NCI-H187 (cell line): ENCODE measurements around the gene USP13.
"Not testable (repeated sequence)": the region's sequence is repeated elsewhere in the genome, so short reads cannot be mapped to it uniquely, and the experiment has no call there.

ENCODE experiments used
- DNase-seq, 2 experiments: peaks; one replicate each; lab custom pipeline; 2025; lab: John Stamatoyannopoulos, UW

Gene USP13

DNA sequence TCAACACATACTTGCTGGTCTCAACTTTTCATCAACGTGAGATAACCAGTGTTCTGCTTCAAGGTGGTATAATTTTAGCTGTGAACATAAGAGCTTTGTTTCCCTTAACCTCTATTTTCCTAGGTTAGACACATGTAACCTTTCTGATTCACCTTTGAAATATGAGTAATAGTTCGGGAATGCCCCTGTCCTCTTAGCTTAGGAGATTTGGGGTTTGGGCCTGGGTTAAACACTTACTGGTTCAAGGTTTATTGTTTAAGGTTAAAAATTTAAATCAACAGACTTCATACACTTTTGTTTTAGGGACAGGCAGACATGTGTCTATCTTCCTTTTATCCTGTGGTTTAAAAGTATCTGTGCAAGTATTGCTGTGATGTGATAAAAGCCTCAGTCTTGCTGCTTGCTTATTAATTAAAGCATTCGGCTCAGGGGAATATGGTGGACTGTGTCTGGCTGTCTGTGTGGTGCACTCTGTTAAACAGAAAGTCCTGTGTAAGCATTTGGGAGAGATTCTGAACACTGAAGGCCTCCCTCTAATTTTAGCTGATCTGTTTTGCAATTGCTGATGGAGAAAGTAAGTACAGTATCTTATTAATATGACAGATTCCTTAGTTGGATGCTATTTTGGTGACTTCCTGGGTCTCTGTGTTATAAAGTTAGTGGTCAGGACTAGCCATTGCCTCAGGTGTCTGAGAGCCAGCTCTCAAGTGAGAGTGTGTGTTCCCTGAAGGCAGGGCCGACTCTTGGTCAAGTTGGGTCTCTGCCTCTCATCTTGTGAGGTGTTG is 81.8 kb downstream of the USP13 start:
- no peak for DNase-seq

DNA sequence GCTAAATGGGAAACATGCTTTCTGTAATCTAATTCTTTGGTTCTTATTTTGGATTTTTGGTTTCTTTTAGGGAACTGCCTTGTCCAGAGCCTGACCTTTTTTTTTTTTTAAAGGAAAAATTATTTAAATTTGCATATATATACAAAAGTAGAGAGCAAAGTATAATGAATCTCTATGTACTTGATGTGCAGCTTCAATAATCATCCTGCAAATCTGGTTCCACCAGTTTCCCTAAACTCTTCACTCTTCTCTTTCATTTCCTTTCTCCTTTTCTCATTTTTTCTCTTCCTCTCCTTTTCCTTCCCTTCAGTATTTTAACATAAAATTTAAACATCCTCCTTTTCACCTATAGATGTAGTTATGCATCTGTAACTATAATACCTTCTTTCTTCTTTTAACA is 82.5 kb downstream of the USP13 start:
- DNase-seq: no peak

DNA sequence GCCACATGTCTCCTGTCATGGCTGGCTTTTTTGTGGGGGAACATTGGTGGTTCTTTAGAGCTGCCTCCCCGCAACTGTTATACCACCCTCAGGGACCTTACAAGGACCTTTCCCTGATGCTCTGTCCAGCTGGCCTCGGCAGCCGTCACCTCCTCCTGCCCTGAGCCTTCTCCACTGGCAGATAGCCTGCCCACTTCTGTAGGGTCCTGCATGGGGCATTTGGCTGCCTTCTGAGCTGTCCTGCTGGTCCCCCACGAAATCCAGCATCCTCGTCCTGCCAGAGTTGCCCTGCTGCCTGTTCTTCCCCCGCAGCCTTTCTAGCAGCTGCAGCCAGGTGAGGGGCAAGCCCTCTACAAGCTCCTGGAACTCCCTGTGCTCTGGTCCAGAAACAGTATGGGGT is 86.2 kb downstream of the USP13 start:
- no peak for DNase-seq

DNA sequence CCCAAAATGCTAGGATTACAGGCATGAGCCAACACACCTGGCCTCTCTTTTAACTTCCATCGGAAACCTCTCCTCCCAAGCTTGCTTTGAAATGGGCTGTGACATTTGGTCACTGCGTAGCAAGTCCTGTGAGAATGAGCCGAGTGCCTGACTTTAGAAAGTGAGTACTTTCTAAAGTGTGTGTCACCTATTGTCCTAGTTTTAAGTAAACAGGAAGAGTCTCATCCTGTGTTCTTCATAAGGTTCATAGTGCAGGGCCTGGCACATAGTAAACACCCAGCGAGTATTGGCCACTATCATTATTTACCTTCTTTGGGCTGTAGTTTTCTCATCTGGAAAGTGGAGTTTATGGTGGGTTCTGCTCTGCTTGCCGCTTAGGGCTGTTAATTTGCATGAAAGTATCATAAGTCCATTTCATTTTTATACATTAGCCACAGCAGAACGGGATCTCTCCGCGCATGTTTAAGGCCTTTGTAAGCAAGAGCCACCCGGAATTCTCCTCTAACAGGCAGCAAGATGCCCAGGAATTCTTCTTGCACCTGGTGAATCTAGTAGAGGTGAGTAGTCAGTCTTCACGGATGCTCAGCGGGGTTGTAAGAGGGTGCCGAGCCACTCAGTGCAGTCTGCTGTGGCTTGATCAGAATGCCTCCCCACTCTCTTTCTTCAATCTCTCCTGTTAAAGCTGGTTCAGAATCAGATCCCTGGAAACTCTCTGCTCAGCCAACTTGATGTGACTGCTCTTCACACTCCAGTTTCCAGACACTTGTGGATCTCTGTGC is 87.2 kb downstream of the USP13 start:
- no peak for DNase-seq

DNA sequence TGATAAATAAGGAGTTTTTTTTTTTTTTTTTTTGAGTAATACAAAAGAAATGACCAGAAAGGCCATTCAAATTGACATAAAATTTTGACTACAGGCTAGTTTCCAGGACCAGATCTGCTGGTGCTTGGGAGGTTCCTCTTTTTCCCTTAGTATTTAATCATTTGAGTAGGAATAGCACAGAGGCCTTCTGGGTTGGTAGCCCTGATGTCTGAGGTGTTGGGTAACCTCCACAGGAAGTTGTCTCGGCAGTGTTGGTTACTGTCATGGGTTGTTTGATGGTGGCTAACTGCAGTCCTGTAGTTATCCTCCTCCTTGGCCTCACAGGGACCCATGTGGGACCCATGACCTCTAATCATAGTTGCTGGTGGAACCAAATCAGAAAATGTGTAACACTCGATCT is 91.1 kb downstream of the USP13 start:
- DNase-seq: no peak

DNA sequence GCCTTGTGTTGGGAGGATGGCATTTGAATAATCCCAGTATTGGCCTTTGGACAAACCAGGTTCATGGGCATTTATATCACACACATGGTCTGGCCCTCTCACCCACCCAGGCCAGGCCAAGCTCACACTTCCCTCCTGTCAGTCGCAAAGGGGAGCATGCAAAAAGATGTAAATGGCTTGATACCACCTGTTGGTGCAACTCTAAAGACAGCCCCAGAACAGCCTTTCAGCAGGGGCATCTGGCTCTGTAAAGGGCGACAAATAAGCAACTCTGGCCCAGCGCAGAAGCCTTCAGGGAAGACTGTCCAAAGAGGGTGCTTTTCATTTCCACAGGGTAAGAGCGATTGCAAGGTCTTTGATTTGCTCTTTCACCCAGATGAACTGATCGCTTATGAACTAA is 91.8 kb downstream of the USP13 start:
- DNase-seq: no peak

DNA sequence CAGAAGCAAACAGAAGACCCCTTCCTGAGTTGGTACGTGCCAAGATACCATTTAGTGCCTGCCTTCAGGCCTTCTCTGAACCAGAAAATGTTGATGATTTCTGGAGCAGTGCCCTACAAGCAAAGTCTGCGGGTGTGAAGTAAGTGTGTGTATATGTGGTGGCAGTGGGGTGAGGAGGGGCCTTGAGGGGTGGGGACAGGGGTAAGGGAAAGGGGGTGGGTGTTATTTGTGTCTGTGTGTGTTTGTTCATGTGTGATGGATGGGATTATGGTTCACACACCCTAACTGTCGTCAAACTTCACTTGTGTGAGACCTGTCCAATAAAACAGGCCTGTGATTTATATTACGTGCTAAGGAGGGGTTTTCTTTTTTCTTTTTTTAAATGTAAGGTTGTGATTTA is 92.2 kb downstream of the USP13 start:
- no peak for DNase-seq

DNA sequence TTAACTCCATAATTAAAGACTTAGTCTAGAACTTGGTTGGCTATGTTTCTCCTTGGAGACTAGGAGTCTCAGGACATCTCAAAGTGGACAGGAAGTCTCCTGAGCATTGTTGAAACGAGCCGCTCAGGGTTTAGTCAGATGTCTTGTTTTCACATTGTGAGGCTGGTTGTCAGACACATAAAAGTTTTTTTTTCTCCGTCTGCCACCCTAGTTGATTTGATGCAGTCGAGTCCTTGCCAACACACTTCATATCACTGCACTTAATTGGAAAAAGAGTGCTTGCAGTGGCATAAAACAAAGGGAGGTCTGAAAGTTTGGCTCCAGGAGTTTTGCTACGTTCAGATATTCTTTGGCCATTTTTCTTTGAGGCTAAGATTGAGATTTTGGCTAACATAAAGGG is 92.9 kb downstream of the USP13 start:
- no peak for DNase-seq

DNA sequence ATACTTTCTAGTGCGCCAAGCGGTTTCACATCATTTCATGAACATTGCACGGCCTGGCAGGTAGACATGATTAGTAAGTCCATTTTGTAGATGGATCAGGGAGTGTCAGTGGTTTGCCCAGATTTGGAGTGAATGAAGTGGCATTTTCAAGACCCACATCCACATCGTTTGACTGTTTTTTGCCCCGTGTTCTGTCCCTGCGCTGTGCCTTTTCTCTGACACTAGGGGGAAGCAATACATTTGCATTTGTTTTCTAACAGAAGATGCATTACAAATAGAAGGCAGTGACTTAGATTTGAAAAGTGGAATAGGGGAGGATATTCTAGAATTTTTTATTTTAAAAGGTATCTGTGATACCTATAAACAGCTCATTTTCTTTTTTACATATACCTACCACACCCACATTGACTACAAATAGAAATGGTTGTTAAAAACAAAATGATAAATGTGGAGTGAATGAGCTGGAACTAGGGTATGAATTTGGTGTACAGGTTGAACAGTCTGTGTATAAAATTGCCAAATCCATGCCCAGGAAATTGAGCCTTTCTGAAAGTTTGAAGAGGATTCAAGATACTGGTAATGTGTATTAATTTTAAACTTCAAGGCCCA is 98.0 kb downstream of the USP13 start:
- DNase-seq: no peak

DNA sequence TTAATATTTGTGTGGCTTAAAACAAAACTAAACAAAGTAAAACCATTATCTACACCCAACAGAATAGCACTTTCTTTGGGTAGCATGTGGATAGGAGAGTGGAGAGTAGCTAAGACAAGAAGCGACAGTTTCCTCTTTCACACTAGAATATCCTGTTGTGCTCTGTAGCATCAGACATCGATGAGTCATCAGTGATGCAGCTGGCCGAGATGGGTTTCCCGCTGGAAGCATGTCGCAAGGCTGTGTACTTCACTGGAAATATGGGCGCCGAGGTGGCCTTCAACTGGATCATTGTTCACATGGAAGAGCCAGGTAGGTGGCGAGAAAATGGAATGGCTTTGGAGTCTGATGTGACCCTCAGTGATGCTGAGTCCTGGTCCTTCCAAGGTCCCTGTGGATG is 108.1 kb downstream of the USP13 start:
- DNase-seq: no peak

DNA sequence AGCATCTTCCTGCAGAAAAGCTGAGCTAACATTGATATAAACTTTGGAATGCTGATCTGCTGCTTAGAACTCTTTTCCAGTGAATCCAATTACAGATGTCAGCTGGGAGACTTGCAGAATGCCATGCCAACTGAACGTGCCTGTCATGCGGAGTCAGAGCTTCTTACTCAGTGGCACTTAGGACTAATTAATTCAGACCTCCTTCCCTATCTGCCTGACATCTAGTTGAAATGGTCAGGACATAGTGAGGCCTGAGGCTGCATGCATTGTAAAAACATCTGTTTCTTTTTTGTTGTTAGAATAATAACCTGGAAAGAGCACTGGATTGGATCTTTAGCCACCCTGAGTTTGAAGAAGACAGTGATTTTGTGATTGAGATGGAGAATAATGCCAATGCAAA is 112.6 kb downstream of the USP13 start:
- no peak for DNase-seq

DNA sequence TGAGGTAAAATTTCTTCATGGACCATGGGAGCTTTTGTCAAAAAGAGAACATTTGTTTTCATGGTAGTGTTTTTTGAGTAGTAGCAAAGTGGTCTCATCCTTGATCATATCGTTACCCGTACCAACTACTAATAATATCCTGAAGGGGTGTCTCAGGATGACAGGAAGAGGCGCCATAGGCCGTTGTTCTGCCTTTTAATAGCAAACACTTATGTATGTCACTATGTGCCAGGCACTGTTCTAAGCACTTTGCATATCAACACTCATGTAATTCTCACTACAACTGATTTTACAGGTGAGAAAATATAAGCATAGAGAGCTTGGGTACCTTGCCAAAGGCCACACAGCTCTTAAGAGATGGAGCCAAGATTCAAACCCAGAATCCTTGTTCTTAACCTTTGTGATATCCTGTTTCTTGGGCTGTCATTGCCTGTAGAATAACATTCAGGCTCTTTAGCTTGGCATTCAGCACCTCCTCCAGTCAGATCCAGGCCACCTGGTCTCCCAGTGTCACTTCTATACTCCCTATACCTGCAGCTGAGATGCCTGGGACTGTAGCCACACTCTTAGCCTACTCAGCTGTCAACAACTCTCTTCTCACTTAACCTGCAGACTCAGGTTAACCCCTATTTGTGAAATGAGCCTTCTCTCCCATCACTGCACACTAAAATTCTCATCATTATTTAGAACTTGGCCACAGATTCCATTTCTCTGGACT is 113.7 kb downstream of the USP13 start:
- DNase-seq: no peak

DNA sequence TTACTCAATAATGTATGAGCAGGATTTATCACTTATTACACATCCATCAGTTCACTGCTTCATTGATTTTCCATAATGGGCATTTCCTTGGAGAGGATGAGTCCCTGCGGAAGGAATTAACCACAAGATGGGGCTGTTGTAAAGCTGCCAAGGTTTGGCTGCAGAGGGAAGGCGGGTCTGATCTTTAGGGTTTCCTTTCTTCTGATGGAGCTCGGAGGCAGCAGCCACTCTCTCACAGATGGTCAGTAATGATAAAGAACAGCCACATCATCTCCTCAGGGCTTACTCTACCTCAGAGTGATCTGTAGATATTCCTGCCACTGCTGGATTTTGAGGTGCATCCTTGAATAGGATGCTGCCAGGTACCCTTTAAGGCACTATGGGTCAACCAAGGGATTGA is 115.2 kb downstream of the USP13 start:
- DNase-seq: no peak

DNA sequence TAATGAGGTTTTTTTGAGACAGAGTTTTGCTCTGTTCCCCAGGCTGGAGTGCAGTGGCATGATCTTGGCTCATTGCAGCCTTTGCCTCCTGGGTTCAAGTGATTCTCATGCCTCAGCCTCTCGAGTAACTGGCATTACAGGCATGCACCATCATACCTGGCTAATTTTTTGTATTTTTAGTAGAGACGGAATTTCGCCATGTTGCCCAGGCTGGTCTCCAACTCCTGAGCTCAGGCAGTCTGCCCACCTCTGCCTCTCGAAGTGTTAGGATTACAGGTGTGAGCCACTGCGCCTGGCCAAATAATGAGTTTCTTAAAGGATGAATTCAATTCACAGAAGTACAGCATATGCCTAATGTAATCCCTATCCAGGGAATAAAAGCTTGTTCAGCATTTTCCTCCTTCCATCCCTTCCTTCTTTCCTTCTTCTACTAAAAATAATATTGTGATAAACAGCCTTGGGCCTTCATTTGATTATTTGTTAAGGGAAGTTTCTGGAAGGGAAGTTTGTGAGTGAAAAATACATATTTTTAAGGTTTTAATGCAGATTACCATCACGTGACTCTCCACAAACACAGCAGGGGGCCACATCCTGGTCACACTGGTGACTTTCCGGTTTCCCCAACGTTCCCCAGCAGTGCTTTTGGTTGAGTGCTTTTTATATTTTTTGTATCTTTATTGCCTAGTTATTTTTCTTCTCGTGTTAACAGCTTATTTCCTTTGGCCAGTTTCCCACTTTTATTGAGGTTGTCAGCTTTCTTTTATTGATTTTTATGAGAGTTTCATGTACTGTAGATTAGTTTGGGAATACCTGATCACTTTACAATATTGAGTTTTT is 116.8 kb downstream of the USP13 start:
- DNase-seq: no peak

DNA sequence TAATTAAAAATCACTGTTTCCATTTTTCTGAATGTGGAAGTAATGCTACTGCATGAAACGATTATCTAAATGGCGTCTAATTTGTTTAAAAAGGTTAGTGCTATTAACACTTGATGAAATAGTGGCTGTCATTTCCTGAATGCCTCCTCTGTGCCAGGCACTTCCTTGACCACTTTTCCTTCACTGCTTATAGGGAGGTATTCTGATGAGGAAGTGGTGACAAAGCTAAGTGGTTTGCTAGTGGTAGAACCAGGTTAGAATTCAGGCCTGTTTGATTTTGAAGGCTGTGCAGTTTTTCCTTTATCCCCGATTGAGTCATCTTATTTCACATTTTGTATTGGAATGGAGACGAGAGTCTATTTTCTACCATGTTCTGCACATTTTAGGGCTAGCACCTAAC is 119.0 kb downstream of the USP13 start:
- DNase-seq: no peak

DNA sequence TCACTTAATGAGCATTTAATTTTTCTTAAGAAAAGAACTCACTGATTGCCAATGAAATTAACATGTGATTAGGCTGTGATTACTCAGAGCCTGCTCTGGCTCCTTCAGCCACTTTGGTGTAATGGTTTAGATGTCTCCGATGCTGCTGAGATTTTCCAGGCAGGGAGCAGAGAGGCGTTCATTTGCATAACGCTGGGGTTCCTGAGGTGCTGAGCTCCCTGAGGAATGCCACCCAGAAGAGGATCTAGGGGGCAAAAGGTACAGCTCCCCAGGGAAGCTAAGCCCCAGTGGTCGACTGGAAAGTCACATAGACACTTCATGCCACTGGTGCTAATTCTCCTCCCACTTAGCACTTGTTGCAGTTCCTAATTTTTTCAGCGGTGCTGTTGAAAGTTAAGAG is 119.5 kb downstream of the USP13 start:
- no peak for DNase-seq

DNA sequence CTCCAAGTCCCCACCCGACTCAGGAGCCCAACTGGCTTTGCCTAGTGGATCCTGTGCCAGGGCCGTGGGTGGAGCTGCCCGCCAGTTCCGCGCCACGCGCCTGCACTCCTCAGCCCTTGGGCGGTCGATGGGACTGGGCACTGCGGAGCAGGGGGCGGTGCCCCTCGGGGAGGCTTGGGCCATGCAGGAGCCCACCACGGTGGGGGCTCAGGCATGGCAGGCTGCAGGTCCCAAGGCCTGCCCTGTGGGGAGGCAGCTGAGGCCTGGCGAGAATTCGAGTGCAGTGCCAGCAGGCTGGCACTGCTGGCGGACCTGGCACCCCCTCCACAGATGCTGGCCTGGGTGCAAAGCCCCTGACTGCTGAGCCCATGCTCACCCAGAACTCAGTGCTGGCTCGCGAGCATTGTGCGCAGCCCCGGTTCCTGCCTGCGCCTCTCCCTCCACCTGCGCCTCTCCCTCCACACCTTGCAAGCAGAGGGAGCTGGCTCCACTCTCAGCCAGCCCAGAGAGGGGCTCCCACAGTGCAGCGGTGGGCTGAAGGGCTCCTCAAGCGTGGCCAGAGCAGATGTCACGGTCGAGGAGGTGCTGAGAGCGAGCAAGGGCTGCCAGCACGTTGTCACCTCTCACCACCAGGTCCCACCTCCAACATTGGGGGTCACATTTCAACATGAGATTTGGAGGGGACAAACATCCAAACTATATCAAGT is 122.7 kb downstream of the USP13 start:
- DNase-seq: no peak

DNA sequence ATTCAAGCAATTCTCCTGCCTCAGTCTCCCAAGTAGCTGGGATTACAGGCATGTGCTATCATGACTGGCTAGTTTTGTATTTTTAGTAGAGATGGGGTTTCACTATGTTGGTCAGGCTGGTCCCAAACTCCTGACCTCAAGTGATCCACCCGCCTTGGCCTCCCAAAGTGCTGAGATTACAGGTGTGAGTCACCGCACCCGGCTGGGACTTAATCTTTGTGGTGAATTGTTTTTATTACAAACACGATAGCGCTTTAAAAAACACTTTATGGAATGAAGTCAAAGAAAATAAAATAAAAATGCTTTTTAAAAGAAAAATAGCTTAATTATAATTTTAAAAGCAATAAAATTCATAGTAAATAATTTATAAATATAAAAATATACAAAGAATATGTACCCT is 130.0 kb downstream of the USP13 start:
- DNase-seq: not testable (repeated sequence)

DNA sequence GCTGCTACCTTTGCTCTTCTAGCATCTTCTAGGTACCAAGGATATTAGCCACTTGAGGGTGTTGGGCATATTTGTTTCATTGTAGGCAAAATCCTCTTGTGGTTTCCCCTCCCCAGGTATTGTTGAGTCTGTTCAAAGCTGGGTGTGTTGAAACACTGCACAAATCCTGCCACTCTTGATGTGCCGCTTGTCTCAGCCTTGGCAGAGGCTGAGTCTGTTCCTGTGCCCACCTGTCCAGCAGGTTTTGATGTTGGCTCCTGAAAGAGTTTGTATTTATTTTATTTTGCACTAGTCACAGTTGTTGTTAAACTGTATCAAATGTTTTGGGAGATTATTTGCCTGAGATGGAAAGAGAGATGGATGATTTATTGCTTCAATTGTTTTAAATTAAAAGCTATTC is 136.2 kb downstream of the USP13 start:
- no peak for DNase-seq

DNA sequence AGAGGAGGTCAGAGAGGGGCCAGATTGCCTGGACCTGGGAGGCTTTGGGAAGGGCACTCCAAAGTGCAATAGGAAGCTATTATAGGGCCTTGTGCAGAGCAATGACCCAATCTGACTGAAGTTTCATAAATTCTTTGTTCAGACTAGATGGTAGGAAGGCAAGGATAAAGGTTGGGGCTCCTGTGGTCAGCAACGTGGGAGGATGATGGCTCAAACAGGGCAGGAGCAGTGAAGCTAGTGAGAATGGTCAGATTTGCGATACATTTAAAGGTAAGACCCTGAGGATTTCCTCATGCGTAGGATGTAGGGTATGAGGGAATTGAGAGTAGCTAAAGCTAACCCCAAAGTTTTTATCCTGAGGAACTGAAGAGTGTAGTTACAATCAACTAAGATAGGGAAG is 139.0 kb downstream of the USP13 start:
- DNase-seq: no peak

DNA sequence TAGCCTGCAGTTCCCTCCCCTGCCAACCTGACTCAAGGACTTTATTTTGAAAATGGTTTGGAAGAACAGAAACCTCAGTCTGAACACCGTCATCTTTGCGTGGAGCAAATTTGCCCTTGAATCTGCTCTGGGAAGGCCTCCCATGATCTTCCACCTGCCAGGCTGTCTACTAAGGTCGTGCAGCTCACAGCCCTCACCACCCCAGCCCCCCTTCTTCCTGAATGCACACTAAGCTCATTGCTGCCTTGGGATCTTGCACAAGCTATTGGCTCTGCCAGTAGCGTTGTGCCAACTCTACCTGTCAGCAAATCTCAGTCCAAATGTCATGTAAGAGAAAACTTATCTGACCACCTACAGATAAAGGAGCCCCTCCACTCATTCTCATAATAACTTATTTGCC is 141.5 kb downstream of the USP13 start:
- no peak for DNase-seq
